ENCODE data around the gene LHX5. TPM values are rescaled to one million over a fixed set of nuclear protein-coding genes. Genes with fewer than 3 reads are reported as not detected.

Gene LHX5
- total RNA-seq, 4 donors from 2014 or later: not detected

GRCh38 chr12:113478351-113479011 is 6.8 kb upstream of the LHX5 start:
- no peak for DNase-seq (ENCODE audit: low spot score in 2 of 2)

GRCh38 chr12:113477842-113478215 is 6.2 kb upstream of the LHX5 start:
- no peak for TF ChIP-seq POLR2A (IDR thresholded peaks at IDR 0.05)
- TF ChIP-seq CTCF (IDR thresholded peaks at IDR 0.05): no peak
- TF ChIP-seq EP300 (IDR thresholded peaks at IDR 0.05): no peak
- no peak for DNase-seq (ENCODE audit: low spot score in 2 of 2)
- H3K4me1 ChIP-seq: peaks cover 0 to 24% (median 0%) of the 10 kb centered on the region in 4 donors
- peaks cover 0 to 7% (median 0%) of the 10 kb centered on the region in 4 donors for H3K9me3 ChIP-seq
- H3K4me3 ChIP-seq: no peak overlapping the region
- H3K27ac ChIP-seq: no peak overlapping the region
- peaks cover 0 to 97% of the 10 kb centered on the region in 2 donors for H3K27me3 ChIP-seq
- no peaks in the 10 kb centered on the region for H3K36me3 ChIP-seq
- 11 to 12% methylated on average over 2 to 3 of the region's 3 CpGs for WGBS, 2 donors

More at GRCh38 chr12:113478351-113479011, 6.8 kb upstream of the LHX5 start:
- H3K27ac ChIP-seq: no peak overlapping the region
- no peaks in the 10 kb centered on the region for H3K36me3 ChIP-seq
- H3K27me3 ChIP-seq: peaks cover 0 to 95% of the 10 kb centered on the region in 2 donors
- H3K4me1 ChIP-seq: peaks cover 0 to 24% (median 0%) of the 10 kb centered on the region in 4 donors
- no peak overlapping the region for H3K4me3 ChIP-seq
- no peak for TF ChIP-seq EP300 (IDR thresholded peaks at IDR 0.05)
- TF ChIP-seq POLR2A (IDR thresholded peaks at IDR 0.05): no peak
- no peak for TF ChIP-seq CTCF (IDR thresholded peaks at IDR 0.05)
- H3K9me3 ChIP-seq: peaks cover 0 to 7% (median 0%) of the 10 kb centered on the region in 4 donors
- 2 to 6% methylated on average over 31 to 41 of the region's 41 CpGs for WGBS, 2 donors

- no peaks in the 10 kb centered on the region for H3K36me3 ChIP-seq
- TF ChIP-seq POLR2A (IDR thresholded peaks at IDR 0.05): no peak
- no peak for TF ChIP-seq EP300 (IDR thresholded peaks at IDR 0.05)
- no peak for TF ChIP-seq CTCF (IDR thresholded peaks at IDR 0.05)
- DNase-seq (ENCODE audit: low spot score in 2 of 2): no peak
- WGBS, 2 donors: 2% methylated on average over 7 of the region's 7 CpGs
- peaks cover 0 to 27% (median 0%) of the 10 kb centered on the region in 4 donors for H3K4me1 ChIP-seq
- H3K27ac ChIP-seq: no peak overlapping the region
- peaks cover 0 to 100% of the 10 kb centered on the region in 2 donors for H3K27me3 ChIP-seq
- peaks cover 0 to 7% (median 0%) of the 10 kb centered on the region in 4 donors for H3K9me3 ChIP-seq
- no peak overlapping the region for H3K4me3 ChIP-seq
Observed at GRCh38 chr12:113477171-113477841, 5.6 kb upstream of the LHX5 start.

GRCh38 chr12:113476176-113476986 is 4.7 kb upstream of the LHX5 start:
- Histone ChIP-seq H3K27ac (no peak overlapping the region), H3K4me1 (peaks cover 0 to 37% (median 0%) of the 10 kb centered on the region in 4 donors), H3K36me3 (no peaks in the 10 kb centered on the region), H3K4me3 (no peak overlapping the region), H3K9me3 (peaks cover 0 to 6% (median 0%) of the 10 kb centered on the region in 4 donors), H3K27me3 (peaks cover 0 to 100% of the 10 kb centered on the region in 2 donors)
- whole genome bisulfite sequencing, 2 donors: 2 to 6% methylated on average over 30 to 49 of the region's 58 CpGs
- no peak for TF ChIP-seq EP300 (IDR thresholded peaks at IDR 0.05)
- no peak for TF ChIP-seq CTCF (IDR thresholded peaks at IDR 0.05)
- TF ChIP-seq POLR2A (IDR thresholded peaks at IDR 0.05): no peak
- DNase-seq (ENCODE audit: low spot score in 2 of 2): no peak

Data from tibial nerve (tissue), 4 donors.